ENCODE results near the gene PROSER2.

The PROSER2 gene

DNA sequence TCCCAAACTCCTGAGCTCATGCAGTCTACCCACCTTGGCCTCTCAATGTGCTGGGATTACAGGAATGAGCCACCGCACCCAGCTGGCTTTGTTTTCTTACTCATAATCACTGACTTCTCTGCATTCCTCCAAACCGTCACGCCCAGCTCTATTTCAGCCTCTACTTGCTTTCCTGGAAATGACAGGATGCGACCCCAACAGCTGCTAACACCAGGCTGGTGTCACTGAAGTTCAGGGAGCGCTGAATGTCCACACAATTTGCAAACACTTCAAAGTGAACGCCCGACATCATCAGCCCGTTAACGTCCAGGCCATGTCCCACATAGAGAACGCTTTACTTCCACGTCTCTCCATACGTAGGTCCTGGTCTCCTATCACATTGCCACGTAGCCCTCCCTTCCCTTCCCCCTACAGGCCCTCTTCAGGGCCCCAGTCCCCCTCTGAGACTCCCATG, 12.8 kb upstream of the PROSER2 start:
- TF ChIP-seq EZH2phosphoT487 (IDR thresholded peaks at IDR 0.05; ENCODE audit: borderline replicate concordance, low read length) = no peak
- TF ChIP-seq, protein P1, sequence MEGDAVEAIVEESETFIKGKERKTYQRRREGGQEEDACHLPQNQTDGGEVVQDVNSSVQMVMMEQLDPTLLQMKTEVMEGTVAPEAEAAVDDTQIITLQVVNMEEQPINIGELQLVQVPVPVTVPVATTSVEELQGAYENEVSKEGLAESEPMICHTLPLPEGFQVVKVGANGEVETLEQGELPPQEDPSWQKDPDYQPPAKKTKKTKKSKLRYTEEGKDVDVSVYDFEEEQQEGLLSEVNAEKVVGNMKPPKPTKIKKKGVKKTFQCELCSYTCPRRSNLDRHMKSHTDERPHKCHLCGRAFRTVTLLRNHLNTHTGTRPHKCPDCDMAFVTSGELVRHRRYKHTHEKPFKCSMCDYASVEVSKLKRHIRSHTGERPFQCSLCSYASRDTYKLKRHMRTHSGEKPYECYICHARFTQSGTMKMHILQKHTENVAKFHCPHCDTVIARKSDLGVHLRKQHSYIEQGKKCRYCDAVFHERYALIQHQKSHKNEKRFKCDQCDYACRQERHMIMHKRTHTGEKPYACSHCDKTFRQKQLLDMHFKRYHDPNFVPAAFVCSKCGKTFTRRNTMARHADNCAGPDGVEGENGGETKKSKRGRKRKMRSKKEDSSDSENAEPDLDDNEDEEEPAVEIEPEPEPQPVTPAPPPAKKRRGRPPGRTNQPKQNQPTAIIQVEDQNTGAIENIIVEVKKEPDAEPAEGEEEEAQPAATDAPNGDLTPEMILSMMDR (IDR thresholded peaks at IDR 0.05; ENCODE audit: low read depth, low read length, poor library complexity, severe bottlenecking) = no peak
- Histone ChIP-seq H3K27ac (ENCODE audit: low read depth, low read length) (no peak overlapping the region), H4K20me1 (ENCODE audit: control insufficient read depth, insufficient read depth, low read depth, low read length) (no peaks in the 10 kb centered on the region), H3K79me2 (ENCODE audit: control insufficient read depth, low read length) (no peaks in the 10 kb centered on the region), H3K36me3 (ENCODE audit: control insufficient read depth, low read length) (no peaks in the 10 kb centered on the region), H3K4me3 (ENCODE audit: low read length) (no peak overlapping the region), H3K4me1 (ENCODE audit: control insufficient read depth, low read length) (no peaks in the 10 kb centered on the region), H3F3A (ENCODE audit: control insufficient read depth, insufficient read depth) (no peaks in the 10 kb centered on the region), H3K27me3 (ENCODE audit: control insufficient read depth, low read length) (peaks cover 10% of the 10 kb centered on the region), H3K9me3 (ENCODE audit: control insufficient read depth, insufficient read depth, low read length) (no peaks in the 10 kb centered on the region), H3K9me2 (replicated peaks; ENCODE audit: control insufficient read depth, low read length) (no peaks in the 10 kb centered on the region), H3K4me2 (ENCODE audit: low read length) (no peak overlapping the region)

DNA sequence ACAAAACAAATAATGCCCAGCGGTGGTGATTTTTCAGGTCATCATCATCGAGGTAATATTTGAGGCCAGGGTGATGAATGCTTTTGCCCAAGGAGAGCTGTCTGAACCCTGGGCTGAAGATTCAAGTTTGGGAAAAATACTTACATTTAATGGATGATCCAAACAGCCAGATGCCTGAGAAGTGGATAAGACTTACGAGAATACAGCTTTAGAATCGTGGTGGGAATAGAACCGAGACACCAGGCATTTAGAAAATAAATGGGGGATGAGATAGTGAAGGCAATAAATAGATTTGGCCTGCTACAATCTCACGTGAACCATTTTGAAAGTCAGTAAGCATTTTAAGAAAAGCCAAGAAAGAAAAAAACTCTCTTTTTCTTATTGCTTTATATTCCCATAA, 12.2 kb upstream of the PROSER2 start:
- H3K9me2 ChIP-seq (replicated peaks; ENCODE audit: control insufficient read depth, low read length) = no peaks in the 10 kb centered on the region
- no peaks in the 10 kb centered on the region for H3K9me3 ChIP-seq (ENCODE audit: control insufficient read depth, insufficient read depth, low read length)
- H3K27ac ChIP-seq (ENCODE audit: low read depth, low read length) = no peak overlapping the region
- no peak overlapping the region for H3K4me2 ChIP-seq (ENCODE audit: low read length)
- H3F3A ChIP-seq (ENCODE audit: control insufficient read depth, insufficient read depth) = no peaks in the 10 kb centered on the region
- no peaks in the 10 kb centered on the region for H3K4me1 ChIP-seq (ENCODE audit: control insufficient read depth, low read length)
- no peaks in the 10 kb centered on the region for H4K20me1 ChIP-seq (ENCODE audit: control insufficient read depth, insufficient read depth, low read depth, low read length)
- no peak for TF ChIP-seq EZH2phosphoT487 (IDR thresholded peaks at IDR 0.05; ENCODE audit: borderline replicate concordance, low read length)
- TF ChIP-seq, protein P1 (IDR thresholded peaks at IDR 0.05; ENCODE audit: low read depth, low read length, poor library complexity, severe bottlenecking) = no peak
- no peak overlapping the region for H3K4me3 ChIP-seq (ENCODE audit: low read length)
- peaks cover 10% of the 10 kb centered on the region for H3K27me3 ChIP-seq (ENCODE audit: control insufficient read depth, low read length)
- H3K36me3 ChIP-seq (ENCODE audit: control insufficient read depth, low read length) = no peaks in the 10 kb centered on the region
- H3K79me2 ChIP-seq (ENCODE audit: control insufficient read depth, low read length) = no peaks in the 10 kb centered on the region

DNA sequence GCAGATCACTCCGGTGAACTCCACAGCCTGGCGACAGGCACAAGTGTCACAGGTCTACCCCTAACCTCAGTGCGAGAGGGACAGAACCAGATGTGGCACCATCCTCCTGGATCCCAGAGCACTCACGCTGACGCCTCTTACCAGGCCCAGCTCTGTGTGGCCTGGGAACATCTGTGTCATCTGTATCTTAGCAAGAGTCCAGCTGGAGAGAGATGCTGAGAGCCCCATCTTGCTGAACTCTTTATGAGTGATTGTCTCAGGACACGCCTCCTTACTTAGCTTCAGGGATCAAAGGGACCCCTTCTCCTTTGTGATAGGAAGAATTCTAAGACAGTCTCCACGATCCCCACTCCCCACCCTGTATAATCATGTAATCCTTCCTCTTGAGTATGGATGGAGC, 10.0 kb upstream of the PROSER2 start:
- no peaks in the 10 kb centered on the region for H3K9me3 ChIP-seq (ENCODE audit: control insufficient read depth, insufficient read depth, low read length)
- TF ChIP-seq, protein P1 (IDR thresholded peaks at IDR 0.05; ENCODE audit: low read depth, low read length, poor library complexity, severe bottlenecking) = no peak
- no peak for TF ChIP-seq EZH2phosphoT487 (IDR thresholded peaks at IDR 0.05; ENCODE audit: borderline replicate concordance, low read length)
- no peaks in the 10 kb centered on the region for H3K79me2 ChIP-seq (ENCODE audit: control insufficient read depth, low read length)

More for the DNA sequence above, 10.0 kb upstream of the PROSER2 start:
- Histone ChIP-seq H3K27me3 (ENCODE audit: control insufficient read depth, low read length) (peaks cover 7% of the 10 kb centered on the region), H3K9me2 (replicated peaks; ENCODE audit: control insufficient read depth, low read length) (no peaks in the 10 kb centered on the region), H3K4me3 (ENCODE audit: low read length) (no peak overlapping the region), H4K20me1 (ENCODE audit: control insufficient read depth, insufficient read depth, low read depth, low read length) (no peaks in the 10 kb centered on the region), H3F3A (ENCODE audit: control insufficient read depth, insufficient read depth) (no peaks in the 10 kb centered on the region), H3K36me3 (ENCODE audit: control insufficient read depth, low read length) (no peaks in the 10 kb centered on the region), H3K4me2 (ENCODE audit: low read length) (no peak overlapping the region), H3K4me1 (ENCODE audit: control insufficient read depth, low read length) (no peaks in the 10 kb centered on the region), H3K27ac (ENCODE audit: low read depth, low read length) (no peak overlapping the region)
